H1 (cell line): ENCODE results near the gene MAP1LC3A.

Experiments used
- POLR2AphosphoS5 ChIP-seq: IDR thresholded peaks from 2 replicates; pipeline ENCODE4 v1.6.1; 2011; ENCODE audit warnings: low read depth, low read length
- SIX5 ChIP-seq: IDR thresholded peaks from 2 replicates; pipeline ENCODE4 v1.6.1; 2011; ENCODE audit warnings: mild to moderate bottlenecking, low read depth, low read length
- YY1 ChIP-seq: IDR thresholded peaks from 2 replicates; pipeline ENCODE4 v1.6.1; 2011; ENCODE audit warnings: low read depth, mild to moderate bottlenecking, low read length
- TF ChIP-seq, protein P1 (sequence below): fragments of 300-600 bp; sonication (generic); IDR thresholded peaks from 2 replicates; pipeline ENCODE4 v1.7.1; 2012; ENCODE audit warnings: low read length, moderate library complexity, mild to moderate bottlenecking, inconsistent platforms; ENCODE audit not compliant: insufficient replicate concordance
- TF ChIP-seq, protein P2 (sequence below), 3 experiments: IDR thresholded peaks; 1 replicate in 2 of 3; 2 replicates in 1 of 3; pipeline versions ENCODE4 v1.5.1 to v1.6.1; 2011; ENCODE audit warnings: low read length in 3 of 3, mild to moderate bottlenecking in 3 of 3, inconsistent platforms in 2 of 3, low read depth in 1 of 3, moderate library complexity in 1 of 3; ENCODE audit not compliant: insufficient read depth in 1 of 3; ENCODE audit errors: control extremely low read depth in 1 of 3

DNA sequence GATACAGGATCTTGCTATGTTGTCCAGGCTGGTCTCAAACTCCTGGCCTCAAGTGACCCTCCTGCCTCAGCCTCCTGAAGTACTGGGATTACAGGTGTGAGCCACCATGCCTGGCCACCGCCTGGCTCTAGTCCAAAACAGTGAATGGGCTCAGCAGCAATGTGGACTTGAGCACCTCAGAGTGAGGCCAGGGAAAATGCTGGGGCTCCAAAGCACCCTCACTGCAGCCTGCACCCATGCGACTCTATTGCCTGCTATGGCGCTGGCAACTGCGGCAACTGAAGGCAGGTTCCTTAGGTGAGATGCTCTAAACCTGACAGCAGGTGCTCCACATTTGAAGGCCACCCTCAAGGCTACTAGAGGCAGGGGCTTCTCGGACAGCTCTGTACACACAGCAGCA lies 26.5 kb downstream of the MAP1LC3A start:
- TF ChIP-seq YY1 (no peak), SIX5 (no peak), POLR2AphosphoS5 (no peak)
- TF ChIP-seq, protein P1, sequence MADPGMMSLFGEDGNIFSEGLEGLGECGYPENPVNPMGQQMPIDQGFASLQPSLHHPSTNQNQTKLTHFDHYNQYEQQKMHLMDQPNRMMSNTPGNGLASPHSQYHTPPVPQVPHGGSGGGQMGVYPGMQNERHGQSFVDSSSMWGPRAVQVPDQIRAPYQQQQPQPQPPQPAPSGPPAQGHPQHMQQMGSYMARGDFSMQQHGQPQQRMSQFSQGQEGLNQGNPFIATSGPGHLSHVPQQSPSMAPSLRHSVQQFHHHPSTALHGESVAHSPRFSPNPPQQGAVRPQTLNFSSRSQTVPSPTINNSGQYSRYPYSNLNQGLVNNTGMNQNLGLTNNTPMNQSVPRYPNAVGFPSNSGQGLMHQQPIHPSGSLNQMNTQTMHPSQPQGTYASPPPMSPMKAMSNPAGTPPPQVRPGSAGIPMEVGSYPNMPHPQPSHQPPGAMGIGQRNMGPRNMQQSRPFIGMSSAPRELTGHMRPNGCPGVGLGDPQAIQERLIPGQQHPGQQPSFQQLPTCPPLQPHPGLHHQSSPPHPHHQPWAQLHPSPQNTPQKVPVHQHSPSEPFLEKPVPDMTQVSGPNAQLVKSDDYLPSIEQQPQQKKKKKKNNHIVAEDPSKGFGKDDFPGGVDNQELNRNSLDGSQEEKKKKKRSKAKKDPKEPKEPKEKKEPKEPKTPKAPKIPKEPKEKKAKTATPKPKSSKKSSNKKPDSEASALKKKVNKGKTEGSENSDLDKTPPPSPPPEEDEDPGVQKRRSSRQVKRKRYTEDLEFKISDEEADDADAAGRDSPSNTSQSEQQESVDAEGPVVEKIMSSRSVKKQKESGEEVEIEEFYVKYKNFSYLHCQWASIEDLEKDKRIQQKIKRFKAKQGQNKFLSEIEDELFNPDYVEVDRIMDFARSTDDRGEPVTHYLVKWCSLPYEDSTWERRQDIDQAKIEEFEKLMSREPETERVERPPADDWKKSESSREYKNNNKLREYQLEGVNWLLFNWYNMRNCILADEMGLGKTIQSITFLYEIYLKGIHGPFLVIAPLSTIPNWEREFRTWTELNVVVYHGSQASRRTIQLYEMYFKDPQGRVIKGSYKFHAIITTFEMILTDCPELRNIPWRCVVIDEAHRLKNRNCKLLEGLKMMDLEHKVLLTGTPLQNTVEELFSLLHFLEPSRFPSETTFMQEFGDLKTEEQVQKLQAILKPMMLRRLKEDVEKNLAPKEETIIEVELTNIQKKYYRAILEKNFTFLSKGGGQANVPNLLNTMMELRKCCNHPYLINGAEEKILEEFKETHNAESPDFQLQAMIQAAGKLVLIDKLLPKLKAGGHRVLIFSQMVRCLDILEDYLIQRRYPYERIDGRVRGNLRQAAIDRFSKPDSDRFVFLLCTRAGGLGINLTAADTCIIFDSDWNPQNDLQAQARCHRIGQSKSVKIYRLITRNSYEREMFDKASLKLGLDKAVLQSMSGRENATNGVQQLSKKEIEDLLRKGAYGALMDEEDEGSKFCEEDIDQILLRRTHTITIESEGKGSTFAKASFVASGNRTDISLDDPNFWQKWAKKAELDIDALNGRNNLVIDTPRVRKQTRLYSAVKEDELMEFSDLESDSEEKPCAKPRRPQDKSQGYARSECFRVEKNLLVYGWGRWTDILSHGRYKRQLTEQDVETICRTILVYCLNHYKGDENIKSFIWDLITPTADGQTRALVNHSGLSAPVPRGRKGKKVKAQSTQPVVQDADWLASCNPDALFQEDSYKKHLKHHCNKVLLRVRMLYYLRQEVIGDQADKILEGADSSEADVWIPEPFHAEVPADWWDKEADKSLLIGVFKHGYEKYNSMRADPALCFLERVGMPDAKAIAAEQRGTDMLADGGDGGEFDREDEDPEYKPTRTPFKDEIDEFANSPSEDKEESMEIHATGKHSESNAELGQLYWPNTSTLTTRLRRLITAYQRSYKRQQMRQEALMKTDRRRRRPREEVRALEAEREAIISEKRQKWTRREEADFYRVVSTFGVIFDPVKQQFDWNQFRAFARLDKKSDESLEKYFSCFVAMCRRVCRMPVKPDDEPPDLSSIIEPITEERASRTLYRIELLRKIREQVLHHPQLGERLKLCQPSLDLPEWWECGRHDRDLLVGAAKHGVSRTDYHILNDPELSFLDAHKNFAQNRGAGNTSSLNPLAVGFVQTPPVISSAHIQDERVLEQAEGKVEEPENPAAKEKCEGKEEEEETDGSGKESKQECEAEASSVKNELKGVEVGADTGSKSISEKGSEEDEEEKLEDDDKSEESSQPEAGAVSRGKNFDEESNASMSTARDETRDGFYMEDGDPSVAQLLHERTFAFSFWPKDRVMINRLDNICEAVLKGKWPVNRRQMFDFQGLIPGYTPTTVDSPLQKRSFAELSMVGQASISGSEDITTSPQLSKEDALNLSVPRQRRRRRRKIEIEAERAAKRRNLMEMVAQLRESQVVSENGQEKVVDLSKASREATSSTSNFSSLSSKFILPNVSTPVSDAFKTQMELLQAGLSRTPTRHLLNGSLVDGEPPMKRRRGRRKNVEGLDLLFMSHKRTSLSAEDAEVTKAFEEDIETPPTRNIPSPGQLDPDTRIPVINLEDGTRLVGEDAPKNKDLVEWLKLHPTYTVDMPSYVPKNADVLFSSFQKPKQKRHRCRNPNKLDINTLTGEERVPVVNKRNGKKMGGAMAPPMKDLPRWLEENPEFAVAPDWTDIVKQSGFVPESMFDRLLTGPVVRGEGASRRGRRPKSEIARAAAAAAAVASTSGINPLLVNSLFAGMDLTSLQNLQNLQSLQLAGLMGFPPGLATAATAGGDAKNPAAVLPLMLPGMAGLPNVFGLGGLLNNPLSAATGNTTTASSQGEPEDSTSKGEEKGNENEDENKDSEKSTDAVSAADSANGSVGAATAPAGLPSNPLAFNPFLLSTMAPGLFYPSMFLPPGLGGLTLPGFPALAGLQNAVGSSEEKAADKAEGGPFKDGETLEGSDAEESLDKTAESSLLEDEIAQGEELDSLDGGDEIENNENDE = no peak
- TF ChIP-seq, protein P2, sequence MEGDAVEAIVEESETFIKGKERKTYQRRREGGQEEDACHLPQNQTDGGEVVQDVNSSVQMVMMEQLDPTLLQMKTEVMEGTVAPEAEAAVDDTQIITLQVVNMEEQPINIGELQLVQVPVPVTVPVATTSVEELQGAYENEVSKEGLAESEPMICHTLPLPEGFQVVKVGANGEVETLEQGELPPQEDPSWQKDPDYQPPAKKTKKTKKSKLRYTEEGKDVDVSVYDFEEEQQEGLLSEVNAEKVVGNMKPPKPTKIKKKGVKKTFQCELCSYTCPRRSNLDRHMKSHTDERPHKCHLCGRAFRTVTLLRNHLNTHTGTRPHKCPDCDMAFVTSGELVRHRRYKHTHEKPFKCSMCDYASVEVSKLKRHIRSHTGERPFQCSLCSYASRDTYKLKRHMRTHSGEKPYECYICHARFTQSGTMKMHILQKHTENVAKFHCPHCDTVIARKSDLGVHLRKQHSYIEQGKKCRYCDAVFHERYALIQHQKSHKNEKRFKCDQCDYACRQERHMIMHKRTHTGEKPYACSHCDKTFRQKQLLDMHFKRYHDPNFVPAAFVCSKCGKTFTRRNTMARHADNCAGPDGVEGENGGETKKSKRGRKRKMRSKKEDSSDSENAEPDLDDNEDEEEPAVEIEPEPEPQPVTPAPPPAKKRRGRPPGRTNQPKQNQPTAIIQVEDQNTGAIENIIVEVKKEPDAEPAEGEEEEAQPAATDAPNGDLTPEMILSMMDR (IDR thresholded peaks at IDR 0.05; ENCODE audit: control extremely low read depth in 1 of 3, insufficient read depth in 1 of 3, low read depth in 1 of 3, low read length in 3 of 3) = no peak
